GM21381 (cell line): ENCODE data around the gene COL13A1.

ENCODE experiments used
- ATAC-seq: cut with Tn5 transposase; IDR thresholded peaks from one replicate; pipeline ENCODE4 v1.9.1; 2021; ENCODE audit warnings: mild to moderate bottlenecking, moderate library complexity; ENCODE audit not compliant: unreplicated experiment

The COL13A1 gene

GRCh38 chr10:70000262-70000661, 198.6 kb downstream of the COL13A1 start:
- no peak for ATAC-seq

- ATAC-seq = no peak
These were observed 205.6 kb downstream of the COL13A1 start for GRCh38 chr10:70007116-70007820.
